IPS-15b (cell line): ENCODE measurements around the gene CAMK1D.

Experiments used
- H3K27me3 ChIP-seq: one replicate; pipeline ENCODE4 v1.6.1; 2013; ENCODE audit warnings: low read length; ENCODE audit not compliant: control insufficient read depth, insufficient read depth
- H3K36me3 ChIP-seq: one replicate; pipeline ENCODE4 v1.6.1; 2013; ENCODE audit warnings: low read length; ENCODE audit not compliant: control insufficient read depth, insufficient read depth
- H3K4me1 ChIP-seq: one replicate; pipeline ENCODE4 v1.6.1; 2013; ENCODE audit warnings: mild to moderate bottlenecking, low read length; ENCODE audit not compliant: control insufficient read depth, insufficient read depth
- H3K4me3 ChIP-seq: one replicate; pipeline ENCODE4 v1.5.1; 2013; ENCODE audit warnings: low read depth, low read length
- H3K9ac ChIP-seq: one replicate; pipeline ENCODE4 v1.6.1; 2013; ENCODE audit warnings: low read depth, mild to moderate bottlenecking, low read length
- H3K9me3 ChIP-seq: one replicate; pipeline ENCODE4 v1.6.1; 2013; ENCODE audit warnings: mild to moderate bottlenecking, low read length; ENCODE audit not compliant: control insufficient read depth, insufficient read depth

The CAMK1D gene

DNA sequence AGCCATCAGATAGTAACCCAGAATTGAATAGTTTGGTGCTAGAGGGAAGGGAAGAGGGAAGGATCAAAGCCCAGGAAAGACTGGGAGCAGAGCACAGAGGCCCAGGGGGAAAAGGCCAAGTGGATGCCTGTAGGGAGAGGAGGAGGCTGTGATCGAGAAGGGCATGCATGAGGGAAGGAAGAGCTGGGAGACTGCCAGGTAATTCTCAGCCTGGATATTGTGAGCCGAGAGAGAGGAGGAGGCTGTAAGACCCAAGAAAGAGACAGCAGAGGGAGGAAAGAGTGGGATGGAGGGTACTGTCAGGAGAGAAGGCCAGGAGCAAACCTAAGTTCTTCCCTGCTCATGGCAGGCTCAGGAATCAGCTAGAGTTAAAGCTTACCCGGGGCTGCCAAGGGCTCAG is 474.0 kb downstream of the CAMK1D start:
- no peaks in the 10 kb centered on the region for H3K27me3 ChIP-seq
- H3K9ac ChIP-seq = no peak overlapping the region
- H3K36me3 ChIP-seq = no peaks in the 10 kb centered on the region
- peaks cover 2% of the 10 kb centered on the region for H3K4me1 ChIP-seq
- no peak overlapping the region for H3K4me3 ChIP-seq
- H3K9me3 ChIP-seq = no peaks in the 10 kb centered on the region

DNA sequence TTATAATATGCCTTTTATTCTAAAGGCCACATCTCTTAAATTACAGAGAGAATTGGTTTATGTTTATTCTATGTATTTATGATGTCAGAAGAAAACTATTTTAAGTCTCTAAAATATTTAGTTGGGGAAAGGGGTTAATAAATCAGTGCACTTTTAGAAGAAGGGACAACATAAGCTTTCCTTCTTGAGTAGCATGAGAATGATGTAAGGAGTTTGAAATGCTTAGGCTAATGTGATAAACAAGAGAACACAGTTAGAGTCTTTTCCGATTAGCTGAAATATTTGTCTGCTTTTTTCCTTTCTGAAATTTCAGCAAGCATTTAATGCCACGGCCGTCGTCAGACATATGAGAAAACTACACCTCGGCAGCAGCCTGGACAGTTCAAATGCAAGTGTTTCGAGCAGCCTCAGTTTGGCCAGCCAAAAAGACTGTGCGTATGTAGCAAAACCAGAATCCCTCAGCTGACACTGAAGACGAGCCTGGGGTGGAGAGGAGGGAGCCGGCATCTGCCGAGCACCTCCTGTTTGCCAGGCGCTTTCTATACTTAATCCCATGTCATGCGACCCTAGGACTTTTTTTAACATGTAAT is 476.0 kb downstream of the CAMK1D start:
- no peak overlapping the region for H3K4me3 ChIP-seq
- H3K4me1 ChIP-seq = no peaks in the 10 kb centered on the region
- no peaks in the 10 kb centered on the region for H3K9me3 ChIP-seq
- no peaks in the 10 kb centered on the region for H3K36me3 ChIP-seq
- no peak overlapping the region for H3K9ac ChIP-seq
- H3K27me3 ChIP-seq = no peaks in the 10 kb centered on the region

DNA sequence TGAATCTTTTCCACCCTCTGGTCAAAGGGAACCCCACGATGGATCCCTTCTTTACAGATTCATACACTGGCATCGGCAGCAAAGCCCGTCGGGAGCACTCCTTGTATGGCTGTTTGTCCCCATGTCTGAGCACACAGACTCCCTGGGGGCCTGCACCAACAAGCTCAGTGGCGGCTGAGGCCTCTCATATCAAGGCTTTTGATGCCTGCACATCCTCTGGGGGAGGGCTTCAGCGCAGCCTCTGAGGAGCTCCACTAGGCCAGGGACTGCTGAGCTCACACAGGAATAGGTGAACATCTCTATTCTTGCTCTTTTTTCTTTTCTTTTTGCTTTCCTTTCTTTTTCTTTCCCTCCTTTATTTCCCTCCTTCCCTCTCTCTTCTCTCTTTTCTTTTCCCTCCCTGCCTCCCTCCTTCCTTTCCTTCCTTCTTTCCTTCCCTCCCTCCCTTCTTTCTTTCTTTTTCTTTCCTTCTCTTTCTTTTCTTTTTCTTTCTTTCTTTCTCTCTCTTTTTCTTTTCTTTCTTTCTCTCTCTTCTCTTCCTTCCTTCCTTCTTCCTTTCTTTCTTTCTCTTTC is 477.5 kb downstream of the CAMK1D start:
- no peak overlapping the region for H3K9ac ChIP-seq
- H3K4me3 ChIP-seq = no peak overlapping the region
- no peaks in the 10 kb centered on the region for H3K9me3 ChIP-seq
- no peaks in the 10 kb centered on the region for H3K36me3 ChIP-seq
- H3K27me3 ChIP-seq = no peaks in the 10 kb centered on the region
- H3K4me1 ChIP-seq = no peaks in the 10 kb centered on the region

DNA sequence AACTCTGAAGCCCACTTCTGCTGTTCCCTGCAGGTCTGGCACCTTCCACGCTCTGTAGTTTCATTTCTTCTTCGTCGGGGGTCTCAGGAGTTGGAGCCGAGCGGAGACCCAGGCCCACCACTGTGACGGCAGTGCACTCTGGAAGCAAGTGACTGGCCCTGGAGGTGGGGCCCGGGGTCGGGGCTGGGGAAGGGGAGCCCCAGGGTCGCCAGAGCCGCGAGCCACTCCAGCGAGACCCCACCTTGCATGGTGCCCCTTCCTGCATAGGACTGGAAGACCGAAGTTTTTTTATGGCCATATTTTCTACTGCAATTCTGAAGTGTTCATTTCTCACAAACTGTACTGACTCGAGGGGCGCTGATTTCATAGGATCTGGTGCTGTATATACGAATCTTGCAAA is 479.4 kb downstream of the CAMK1D start:
- Histone ChIP-seq H3K36me3 (no peaks in the 10 kb centered on the region), H3K9me3 (no peaks in the 10 kb centered on the region), H3K9ac (no peak overlapping the region), H3K27me3 (no peaks in the 10 kb centered on the region), H3K4me3 (no peak overlapping the region), H3K4me1 (no peaks in the 10 kb centered on the region)

DNA sequence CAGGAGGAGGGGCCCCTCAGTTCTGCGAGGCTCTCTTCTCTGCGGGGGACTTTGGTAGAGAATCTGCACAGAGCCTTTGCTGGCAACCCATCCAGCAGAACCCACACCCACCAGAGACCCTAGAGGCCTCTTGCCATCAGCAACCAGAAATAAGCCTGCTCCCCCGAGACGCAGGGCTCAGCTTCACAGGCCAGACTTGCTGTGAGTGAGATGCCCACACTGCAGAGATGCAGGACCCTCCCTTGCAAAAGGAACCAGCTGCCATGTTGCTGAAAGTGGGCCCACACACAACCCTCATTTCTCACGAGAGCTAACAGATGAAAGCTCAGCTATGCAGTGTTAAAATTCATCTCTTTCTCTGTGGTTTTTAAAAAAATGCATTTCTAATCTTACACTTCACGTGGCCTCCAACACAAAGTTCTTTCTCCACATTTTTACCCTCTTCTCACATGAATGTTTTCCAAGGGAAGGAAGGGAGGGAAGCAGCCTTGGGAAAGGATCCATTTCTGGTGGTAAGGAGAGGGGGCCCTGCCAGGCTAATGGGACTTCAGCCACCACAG is 480.6 kb downstream of the CAMK1D start:
- no peaks in the 10 kb centered on the region for H3K9me3 ChIP-seq
- no peak overlapping the region for H3K9ac ChIP-seq
- H3K36me3 ChIP-seq = no peaks in the 10 kb centered on the region
- H3K27me3 ChIP-seq = no peaks in the 10 kb centered on the region
- no peaks in the 10 kb centered on the region for H3K4me1 ChIP-seq
- H3K4me3 ChIP-seq = no peak overlapping the region

DNA sequence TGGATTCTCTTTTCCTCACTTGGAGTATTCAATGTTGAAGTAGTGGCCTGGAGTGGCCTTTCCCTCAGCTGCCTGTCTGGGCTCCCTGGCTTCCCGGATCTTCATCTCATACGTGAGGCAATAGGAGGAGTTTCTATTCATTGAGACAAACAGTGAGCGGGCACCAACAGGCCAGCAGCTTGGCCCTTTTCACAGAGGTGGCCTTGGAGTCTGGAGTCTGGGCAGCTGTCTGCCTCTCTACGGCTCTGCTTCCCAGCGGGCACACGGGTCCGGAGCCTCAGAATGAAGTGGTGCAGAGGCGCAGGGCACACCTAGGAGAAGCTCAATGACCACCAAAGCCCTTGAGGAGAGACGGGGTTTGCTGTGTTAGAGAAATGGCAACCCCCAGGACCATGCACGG is 482.7 kb downstream of the CAMK1D start:
- H3K27me3 ChIP-seq = no peaks in the 10 kb centered on the region
- H3K9me3 ChIP-seq = no peaks in the 10 kb centered on the region
- H3K9ac ChIP-seq = no peak overlapping the region
- H3K36me3 ChIP-seq = no peaks in the 10 kb centered on the region
- no peak overlapping the region for H3K4me3 ChIP-seq
- no peaks in the 10 kb centered on the region for H3K4me1 ChIP-seq

DNA sequence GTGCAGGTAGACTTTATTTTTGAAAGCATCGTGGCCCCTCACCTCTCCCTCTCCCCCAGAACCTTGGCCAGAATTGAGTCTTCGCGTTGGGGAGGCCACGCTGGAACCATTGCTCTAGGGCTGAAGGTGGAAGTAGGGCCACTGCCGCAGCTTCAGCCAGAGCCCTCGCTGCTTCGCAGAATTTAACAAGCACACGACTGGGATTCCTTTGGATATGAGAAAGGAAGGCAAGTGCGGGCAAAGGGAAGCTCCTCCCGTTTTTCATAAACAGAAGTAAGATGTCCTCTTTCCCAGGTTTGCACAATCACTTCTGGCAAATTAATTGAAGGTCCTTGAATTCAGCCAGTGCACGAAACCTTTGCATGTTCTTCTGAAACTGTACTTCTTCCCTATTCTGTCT is 484.1 kb downstream of the CAMK1D start:
- H3K9ac ChIP-seq = no peak overlapping the region
- H3K4me3 ChIP-seq = no peak overlapping the region
- no peaks in the 10 kb centered on the region for H3K9me3 ChIP-seq
- H3K4me1 ChIP-seq = no peaks in the 10 kb centered on the region
- no peaks in the 10 kb centered on the region for H3K36me3 ChIP-seq
- H3K27me3 ChIP-seq = no peaks in the 10 kb centered on the region

DNA sequence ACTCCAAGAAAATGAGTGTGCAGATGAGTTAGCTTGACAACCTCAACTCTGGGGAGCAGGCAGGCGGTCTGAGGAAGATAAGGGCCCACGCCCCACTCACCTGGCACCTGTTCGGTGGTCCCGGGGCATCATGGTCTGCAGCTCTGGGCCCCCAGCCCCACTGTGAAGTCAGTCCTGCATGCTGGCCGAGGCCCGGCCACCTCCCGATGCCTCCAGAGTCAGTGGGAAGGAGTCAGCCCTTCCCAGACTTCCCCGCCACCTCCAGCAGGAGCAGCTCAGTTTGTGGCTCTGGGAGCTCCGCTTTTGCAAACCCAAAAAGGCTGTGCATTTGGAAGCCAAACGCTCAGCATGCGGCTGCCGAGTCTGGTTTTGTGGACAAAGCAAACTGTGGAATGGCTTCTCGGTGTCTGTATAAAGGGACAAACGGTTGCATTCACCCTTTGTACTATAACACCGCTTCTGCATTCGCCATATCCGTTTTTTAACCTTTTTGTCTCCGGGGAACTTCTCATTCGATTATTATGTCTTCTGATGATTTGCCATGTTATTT is 484.8 kb downstream of the CAMK1D start:
- no peaks in the 10 kb centered on the region for H3K9me3 ChIP-seq
- no peaks in the 10 kb centered on the region for H3K4me1 ChIP-seq
- no peaks in the 10 kb centered on the region for H3K27me3 ChIP-seq
- H3K36me3 ChIP-seq = no peaks in the 10 kb centered on the region
- H3K4me3 ChIP-seq = no peak overlapping the region
- H3K9ac ChIP-seq = no peak overlapping the region

DNA sequence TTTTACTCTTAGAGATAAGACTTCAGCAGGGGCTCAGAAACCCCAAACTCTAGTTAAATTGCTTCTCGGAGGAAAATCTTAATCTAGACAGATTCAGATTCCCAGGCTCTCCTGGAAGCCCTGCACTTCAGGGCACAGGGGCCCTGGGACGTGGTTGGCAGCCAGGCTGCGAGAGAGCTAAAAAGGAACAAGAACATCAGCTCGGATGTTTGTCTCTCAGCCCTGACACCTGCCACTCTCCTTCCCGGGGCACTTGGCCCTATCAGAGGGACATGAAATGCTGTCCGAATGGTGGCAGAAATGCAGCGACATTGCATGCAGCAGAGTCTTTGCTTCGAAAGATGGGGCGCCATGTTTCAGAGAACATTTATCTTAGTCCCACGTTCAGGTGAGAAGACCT is 485.4 kb downstream of the CAMK1D start:
- H3K9ac ChIP-seq = no peak overlapping the region
- H3K27me3 ChIP-seq = no peaks in the 10 kb centered on the region
- no peaks in the 10 kb centered on the region for H3K9me3 ChIP-seq
- no peaks in the 10 kb centered on the region for H3K4me1 ChIP-seq
- no peak overlapping the region for H3K4me3 ChIP-seq
- no peaks in the 10 kb centered on the region for H3K36me3 ChIP-seq

DNA sequence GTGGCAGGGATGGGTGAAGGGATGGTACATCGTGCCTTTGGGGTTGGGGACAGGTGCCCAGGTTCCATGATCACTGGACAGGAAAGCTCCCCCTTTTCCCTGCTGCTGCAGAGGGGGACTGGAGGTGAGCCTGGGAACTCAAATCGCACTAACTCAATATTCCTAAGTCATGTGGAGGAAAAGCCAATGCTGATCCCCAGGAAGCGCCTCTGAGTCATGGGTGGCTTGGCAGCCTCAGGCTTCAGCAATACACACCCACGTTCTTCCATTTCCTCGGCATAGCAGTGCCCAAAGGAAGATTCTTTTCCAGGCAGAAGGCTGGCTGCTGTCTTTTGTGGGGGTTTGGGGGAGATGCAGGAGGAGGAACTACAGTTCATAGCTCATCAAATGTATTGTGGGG is 486.4 kb downstream of the CAMK1D start:
- no peak overlapping the region for H3K9ac ChIP-seq
- H3K4me3 ChIP-seq = no peak overlapping the region
- H3K27me3 ChIP-seq = no peaks in the 10 kb centered on the region
- no peaks in the 10 kb centered on the region for H3K4me1 ChIP-seq
- H3K36me3 ChIP-seq = no peaks in the 10 kb centered on the region
- no peaks in the 10 kb centered on the region for H3K9me3 ChIP-seq

DNA sequence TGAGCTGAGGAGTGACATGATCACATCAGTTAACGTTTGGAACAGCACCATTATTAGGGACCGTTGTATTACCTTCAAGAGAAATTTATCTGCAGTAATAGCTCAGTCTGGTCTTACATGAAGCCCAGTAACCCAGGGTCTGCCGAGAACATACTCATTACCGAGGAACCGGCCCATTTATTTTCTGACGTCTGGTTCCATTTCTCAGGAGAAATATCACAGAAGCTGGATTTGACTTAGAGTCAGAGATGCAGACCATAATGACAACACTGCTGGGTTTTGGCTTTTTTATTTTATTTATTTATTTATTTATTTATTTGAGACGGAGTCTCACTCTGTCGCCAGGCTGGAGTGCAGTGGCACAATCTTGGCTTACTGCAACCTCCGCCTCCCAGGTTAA is 489.0 kb downstream of the CAMK1D start:
- Histone ChIP-seq H3K9ac (no peak overlapping the region), H3K9me3 (no peaks in the 10 kb centered on the region), H3K36me3 (no peaks in the 10 kb centered on the region), H3K4me1 (no peaks in the 10 kb centered on the region), H3K27me3 (no peaks in the 10 kb centered on the region), H3K4me3 (no peak overlapping the region)
